CD4-positive, alpha-beta T cell treated with Interleukin-2 at 100 ng/mL for 4 hours (primary cell): ENCODE results near the gene PCDH9.
"Not testable (repeated sequence)": the region's sequence is repeated elsewhere in the genome, so short reads cannot be mapped to it uniquely, and the experiment has no call there.

ENCODE experiments used
- DNase-seq: peaks from one replicate; pipeline ENCODE4 v3.0.0-alpha.2; 2020; ENCODE audit warnings: low spot score

The PCDH9 gene

GRCh38 chr13:66657165-66657881 lies 572.8 kb downstream of the PCDH9 start:
- DNase-seq = no peak

DNA sequence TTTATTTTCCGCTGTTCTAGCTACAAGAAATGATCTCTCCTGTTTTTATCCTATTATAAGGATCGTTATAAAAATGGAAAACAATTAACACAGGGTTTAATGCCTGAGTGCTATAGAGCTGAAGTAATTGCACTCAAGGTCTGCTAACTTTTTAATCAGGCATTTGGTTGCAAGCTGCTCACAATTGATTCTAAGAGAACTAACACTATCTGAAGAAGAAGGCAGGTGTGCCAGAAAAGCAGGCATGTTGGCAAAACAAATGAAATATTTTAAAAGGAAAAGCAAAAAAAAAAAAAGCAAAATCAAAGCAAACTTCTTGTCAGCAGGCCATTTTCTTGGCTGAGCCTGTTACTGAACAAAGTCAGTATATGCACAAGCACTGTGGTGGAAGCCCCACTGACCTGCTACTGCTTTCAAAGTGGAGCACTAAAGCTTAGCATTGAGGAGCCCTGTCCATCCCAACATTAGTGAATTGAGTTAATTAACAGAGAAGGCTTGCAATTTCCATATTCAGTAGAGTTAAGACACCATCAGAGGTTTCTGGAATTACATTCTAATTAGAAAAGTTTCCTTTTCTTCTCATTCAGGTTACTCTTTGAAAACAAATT lies 574.2 kb downstream of the PCDH9 start:
- no peak for DNase-seq

GRCh38 chr13:66644855-66645460 lies 585.2 kb downstream of the PCDH9 start:
- DNase-seq = no peak

- DNase-seq = no peak
These were observed 589.9 kb downstream of the PCDH9 start for GRCh38 chr13:66640231-66640630.

DNA sequence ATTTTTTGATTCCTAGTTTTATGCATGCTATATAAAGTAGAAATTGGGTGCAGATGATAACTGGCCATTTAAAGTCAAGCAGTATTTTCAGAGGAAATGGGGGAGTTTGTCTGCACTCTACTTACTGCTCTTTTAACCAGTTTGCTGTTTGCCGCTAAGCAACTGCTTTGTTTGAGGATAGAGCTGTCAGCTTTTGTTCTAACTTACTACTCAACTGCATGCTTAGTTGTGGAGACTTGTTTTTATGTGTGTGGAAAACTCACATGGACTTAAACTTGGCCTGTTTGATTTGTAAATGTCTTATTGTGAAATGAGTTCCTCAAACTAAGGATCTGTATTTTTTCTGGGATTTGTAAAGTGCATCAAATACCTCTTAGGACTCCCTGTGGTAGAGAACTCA lies 591.1 kb downstream of the PCDH9 start:
- no peak for DNase-seq

- DNase-seq = no peak
These were observed 594.6 kb downstream of the PCDH9 start for GRCh38 chr13:66635526-66635925.

DNA sequence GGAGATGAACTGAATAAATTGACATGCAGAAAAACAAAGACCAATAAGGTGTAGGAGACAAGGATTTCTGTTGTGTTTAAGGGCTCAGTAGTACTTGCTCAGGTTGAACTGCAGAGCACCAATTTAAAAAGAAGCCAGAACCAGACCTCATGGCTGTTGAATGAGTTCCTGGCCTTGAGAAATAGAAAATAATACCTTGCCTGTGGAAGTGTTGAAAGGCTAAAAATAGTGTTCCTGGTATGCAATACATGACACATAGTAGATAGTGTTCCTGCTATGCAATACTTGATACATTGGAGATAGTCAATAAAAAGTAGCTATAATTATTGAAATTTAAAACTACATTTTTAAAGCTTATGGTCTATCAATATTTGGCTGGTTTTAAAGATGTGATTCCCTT lies 595.8 kb downstream of the PCDH9 start:
- no peak for DNase-seq

DNA sequence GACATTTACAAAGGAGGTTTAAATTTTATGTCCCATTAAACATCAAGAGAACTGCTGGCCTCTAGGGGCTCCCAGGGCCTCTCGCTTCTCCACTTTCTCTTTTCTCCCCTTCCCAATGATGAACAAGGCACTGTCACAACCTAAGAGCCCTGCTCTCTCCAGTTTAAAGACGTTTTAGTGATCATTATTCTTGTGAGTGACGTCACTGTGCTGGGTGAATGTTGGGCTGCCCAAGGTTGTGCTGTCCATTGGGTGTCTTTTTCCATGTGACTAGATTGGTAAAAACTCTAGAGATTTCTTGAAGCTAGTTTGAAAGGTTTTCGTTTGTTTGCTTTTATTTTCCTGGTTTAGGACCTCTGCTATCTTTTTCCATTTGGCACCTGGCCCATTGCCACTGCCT lies 602.6 kb downstream of the PCDH9 start:
- no peak for DNase-seq

GRCh38 chr13:66624302-66624701 lies 605.8 kb downstream of the PCDH9 start:
- DNase-seq = no peak

- no peak for DNase-seq
These were observed 606.9 kb downstream of the PCDH9 start for GRCh38 chr13:66623129-66623820.

DNA sequence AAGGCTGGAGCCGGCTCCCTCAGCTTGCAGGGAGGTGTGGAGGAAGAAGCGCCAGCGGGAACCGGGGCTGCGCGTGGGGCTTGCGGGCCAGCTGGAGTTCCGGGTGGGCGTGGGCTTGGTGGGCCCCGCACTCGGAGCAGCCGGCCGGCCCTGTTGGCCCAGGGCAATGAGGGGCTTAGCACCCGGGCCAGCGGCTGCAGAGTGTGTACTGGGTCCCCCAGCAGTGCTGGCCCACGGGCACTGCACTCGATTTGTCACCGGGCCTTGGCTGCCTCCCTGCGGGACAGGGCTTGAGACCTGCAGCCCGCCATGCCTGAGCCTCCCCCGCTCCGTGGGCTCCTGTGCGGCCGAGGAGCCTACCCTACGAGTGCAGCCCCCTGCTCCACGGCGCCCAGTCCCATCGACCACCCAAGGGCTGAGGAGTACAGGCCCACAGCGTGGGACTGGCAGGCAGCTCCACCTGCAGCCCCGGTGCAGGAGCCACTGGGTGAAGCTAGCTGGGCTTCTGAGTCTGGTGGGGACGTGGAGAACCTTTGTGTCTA lies 608.2 kb downstream of the PCDH9 start:
- DNase-seq = not testable (repeated sequence)

GRCh38 chr13:66618702-66619101 lies 611.4 kb downstream of the PCDH9 start:
- DNase-seq = no peak

GRCh38 chr13:66617786-66618185 lies 612.4 kb downstream of the PCDH9 start:
- no peak for DNase-seq

GRCh38 chr13:66612983-66613382 lies 617.2 kb downstream of the PCDH9 start:
- DNase-seq = no peak

DNA sequence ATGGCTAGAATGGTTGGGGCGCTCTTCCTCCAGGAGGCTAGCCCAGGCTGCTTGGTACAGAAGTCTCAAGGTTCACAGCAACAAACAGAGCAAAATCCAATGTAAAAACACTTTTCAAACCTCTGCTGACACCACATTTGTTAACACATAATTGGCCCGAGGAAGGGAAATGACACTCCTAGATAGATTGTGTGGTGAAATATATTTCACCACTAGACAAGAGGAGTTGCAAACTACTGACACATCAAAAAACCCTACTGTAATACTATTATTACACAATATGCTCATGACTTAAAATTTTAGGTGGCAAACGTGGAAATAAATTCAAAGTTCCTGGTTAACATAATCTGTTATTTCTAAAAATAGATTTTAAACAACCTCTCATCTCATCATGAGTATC lies 643.6 kb downstream of the PCDH9 start:
- DNase-seq = no peak

DNA sequence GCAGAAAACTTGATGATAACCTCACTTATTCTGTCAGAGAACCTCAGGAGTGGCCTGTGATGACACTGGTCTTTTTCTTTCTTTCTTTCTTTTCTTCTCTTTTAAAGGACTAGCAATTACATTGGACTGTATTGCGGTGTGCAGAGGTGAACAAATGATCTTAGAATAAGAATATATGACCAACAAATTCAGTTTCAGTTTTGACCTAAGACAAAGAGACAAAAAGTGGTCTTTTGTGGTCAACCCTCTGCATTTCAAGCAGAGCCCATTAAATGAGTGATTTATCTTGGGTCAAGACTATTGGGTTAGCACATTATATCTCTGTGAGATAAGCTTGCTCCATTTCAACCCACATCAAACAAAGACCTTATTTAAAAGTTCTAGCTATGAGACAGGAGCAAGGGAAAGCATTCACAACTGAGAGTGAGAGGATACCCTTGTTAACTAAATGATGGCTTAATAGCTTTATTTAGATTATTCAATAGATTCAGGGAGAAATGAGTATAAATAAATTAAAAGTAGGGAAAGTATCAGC lies 644.4 kb downstream of the PCDH9 start:
- no peak for DNase-seq

DNA sequence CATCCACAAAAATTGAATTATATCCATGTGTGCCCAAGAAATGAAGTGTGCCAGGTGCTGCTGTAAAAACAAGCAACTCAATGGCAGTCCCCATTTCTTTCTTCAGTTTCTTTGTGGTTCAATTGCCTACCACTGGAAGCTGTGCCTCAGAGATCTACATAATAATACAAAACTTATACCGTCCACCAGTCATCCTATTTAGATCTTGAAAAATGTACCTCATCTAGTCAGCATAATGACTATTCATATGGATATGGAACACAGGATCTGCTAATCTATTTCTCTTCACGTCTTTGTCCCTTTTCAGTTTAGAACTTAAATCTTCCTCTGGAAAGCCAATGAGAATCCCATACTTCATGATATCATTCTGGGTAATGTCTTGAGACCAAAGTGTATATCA lies 648.5 kb downstream of the PCDH9 start:
- no peak for DNase-seq

GRCh38 chr13:66578305-66578704 lies 651.8 kb downstream of the PCDH9 start:
- DNase-seq = no peak

GRCh38 chr13:66577358-66577757 lies 652.8 kb downstream of the PCDH9 start:
- DNase-seq = no peak

GRCh38 chr13:66576381-66576780 lies 653.8 kb downstream of the PCDH9 start:
- DNase-seq = no peak

DNA sequence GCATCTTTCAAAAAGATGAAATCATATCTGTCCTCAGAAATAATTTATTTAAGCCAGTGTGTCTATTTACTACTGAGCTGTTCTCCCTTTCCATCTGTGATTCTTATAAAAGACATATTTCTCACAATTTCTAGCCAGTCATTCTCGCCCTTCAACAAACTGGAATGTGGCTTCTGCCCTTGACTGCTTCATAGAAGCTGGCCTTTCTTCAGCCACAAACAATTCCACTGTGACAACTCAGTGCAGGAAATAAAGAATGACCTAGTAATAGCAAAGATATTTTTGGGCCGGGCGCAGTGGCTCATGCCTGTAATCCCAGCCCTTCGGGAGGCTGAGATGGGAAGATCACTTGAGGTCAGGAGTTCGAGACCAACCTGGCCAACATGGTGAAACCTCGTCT lies 655.5 kb downstream of the PCDH9 start:
- no peak for DNase-seq

- no peak for DNase-seq
These were observed 662.1 kb downstream of the PCDH9 start for GRCh38 chr13:66567899-66568612.
